GM18526 (cell line): ENCODE measurements around the gene OLA1.

Experiments used
- POLR2A ChIP-seq: IDR thresholded peaks from 3 replicates; pipeline ENCODE4 v1.6.1; 2011; ENCODE audit not compliant: insufficient read length; ENCODE audit errors: extremely low read depth

The OLA1 gene

GRCh38 chr2:174028935-174029334, 219.4 kb downstream of the OLA1 start:
- TF ChIP-seq POLR2A: no peak

- no peak for TF ChIP-seq POLR2A
These were observed 220.4 kb downstream of the OLA1 start for GRCh38 chr2:174027956-174028355.

- TF ChIP-seq POLR2A: no peak
These were observed 222.0 kb downstream of the OLA1 start for GRCh38 chr2:174026122-174026845.

- no peak for TF ChIP-seq POLR2A
These were observed 222.8 kb downstream of the OLA1 start for GRCh38 chr2:174025271-174026121.

- TF ChIP-seq POLR2A: no peak
These were observed 223.6 kb downstream of the OLA1 start for GRCh38 chr2:174024524-174025270.

- no peak for TF ChIP-seq POLR2A
These were observed 224.5 kb downstream of the OLA1 start for GRCh38 chr2:174023591-174024523.
